ENCODE results near the gene FXN.

Gene FXN

DNA sequence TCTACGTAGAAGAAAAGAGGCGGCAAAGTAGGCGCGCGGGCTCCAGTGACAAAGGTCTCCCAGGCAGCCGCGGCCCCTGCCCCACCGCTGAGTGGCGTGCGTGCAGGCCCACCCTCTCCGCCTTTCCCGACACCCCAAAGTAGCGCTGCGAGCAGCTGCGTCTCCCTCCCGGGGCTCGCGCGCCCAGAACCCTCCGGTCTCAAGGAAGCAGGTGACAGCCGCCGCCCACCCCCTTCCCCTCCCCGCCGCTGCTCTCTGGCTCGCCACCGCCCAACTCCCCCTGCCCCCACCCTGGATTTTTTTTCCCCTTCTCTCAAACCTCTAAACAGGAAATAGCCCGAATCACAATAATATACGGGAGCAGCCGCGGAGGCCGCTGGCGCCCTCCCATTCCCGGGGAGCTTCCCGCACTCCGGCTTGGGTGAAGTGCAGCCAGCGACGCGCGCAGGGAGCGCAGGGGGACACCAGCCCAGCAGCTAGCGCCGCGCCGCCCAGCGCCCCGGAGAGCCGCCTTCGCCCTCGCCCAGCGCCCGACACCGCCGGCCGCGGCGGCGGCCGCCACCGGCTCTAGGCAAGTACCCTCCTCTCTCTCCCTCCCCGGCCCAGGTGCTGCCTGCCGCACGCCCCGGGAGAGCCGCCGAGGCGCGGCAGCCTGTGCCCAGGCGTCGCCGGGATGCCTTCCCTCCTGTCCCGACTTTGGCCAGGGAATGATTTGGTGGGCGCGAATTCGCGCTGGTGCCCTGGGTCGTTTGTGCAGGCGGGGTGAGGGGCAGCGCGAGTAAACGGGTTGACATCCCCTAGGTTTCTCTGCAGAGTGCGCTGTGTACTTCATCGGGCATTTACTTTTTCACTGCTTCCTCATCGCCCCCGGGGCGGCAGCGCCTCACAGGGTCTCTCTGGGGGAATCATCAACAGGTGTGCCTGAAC lies 85.9 kb downstream of the FXN start:
- Mint-ChIP-seq H3K4me3 (peak overlapping the region; percentile 91), H3K27me3 (peaks cover 4% of the 10 kb centered on the region), H3K4me1 (ENCODE audit: low read depth) (peaks cover 14% of the 10 kb centered on the region), H3K36me3 (no peaks in the 10 kb centered on the region), H3K9me3 (ENCODE audit: low read depth) (no peaks in the 10 kb centered on the region), H3K27ac (no peak overlapping the region)

DNA sequence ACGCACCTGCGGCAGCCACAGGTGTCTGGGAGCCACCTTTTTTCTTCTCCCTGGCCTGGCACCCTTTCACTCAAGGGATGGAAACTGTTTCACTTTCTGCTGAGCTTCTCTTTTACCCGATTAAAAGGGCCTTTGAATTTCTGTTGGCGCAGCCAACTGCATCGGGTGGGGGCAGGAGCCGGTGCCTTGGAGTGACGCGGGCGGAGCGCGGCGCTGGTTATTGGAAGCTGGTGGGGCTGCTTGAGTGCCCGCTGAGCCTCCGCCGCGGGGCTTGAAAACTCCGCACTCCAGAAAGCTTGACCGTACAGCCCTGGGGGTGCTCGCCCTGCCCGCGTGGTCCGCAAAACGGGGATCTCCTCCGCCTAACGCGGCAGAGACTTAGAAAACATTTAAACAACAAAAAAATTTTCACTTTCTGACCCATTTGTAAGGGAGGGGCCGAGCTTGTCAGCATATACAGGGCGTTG lies 86.6 kb downstream of the FXN start:
- Mint-ChIP-seq H3K36me3 (no peaks in the 10 kb centered on the region), H3K27me3 (peaks cover 4% of the 10 kb centered on the region), H3K4me3 (peak overlapping the region; percentile 91), H3K9me3 (ENCODE audit: low read depth) (no peaks in the 10 kb centered on the region), H3K27ac (no peak overlapping the region), H3K4me1 (ENCODE audit: low read depth) (peaks cover 14% of the 10 kb centered on the region)

- Mint-ChIP-seq H3K9me3 (ENCODE audit: low read depth) (no peaks in the 10 kb centered on the region), H3K4me1 (ENCODE audit: low read depth) (peaks cover 14% of the 10 kb centered on the region), H3K27me3 (peaks cover 4% of the 10 kb centered on the region), H3K4me3 (peak overlapping the region; percentile 91), H3K36me3 (no peaks in the 10 kb centered on the region), H3K27ac (no peak overlapping the region)
Measured at GRCh38 chr9:69122549-69123141, 87.1 kb downstream of the FXN start.

GRCh38 chr9:69130456-69131441 lies 95.2 kb downstream of the FXN start:
- Mint-ChIP-seq H3K27ac (no peak overlapping the region), H3K4me3 (no peak overlapping the region), H3K36me3 (peaks cover 2% of the 10 kb centered on the region), H3K4me1 (ENCODE audit: low read depth) (no peaks in the 10 kb centered on the region), H3K9me3 (ENCODE audit: low read depth) (no peaks in the 10 kb centered on the region), H3K27me3 (no peaks in the 10 kb centered on the region)

DNA sequence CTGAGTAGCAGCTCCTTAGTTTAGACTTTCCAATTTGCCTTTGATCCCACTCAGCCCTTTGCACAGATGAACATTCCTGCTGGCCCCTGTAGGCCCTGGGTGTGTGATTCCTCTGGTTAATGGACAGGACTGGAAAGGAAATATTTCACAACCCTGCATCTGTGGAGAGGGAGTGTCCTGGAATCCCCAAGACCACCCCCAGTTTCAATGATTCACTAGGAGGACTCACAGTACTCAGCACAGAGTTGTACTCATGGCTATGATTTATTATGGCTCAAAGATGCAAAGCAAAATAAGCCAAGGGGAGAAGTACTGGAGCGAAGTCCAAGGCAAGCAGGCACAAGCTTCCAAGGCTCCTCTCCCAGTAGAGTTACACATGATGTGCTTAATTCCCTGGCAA lies 96.1 kb downstream of the FXN start:
- Mint-ChIP-seq H3K36me3 (peaks cover 2% of the 10 kb centered on the region), H3K9me3 (ENCODE audit: low read depth) (no peaks in the 10 kb centered on the region), H3K27ac (no peak overlapping the region), H3K4me3 (no peak overlapping the region), H3K27me3 (no peaks in the 10 kb centered on the region), H3K4me1 (ENCODE audit: low read depth) (no peaks in the 10 kb centered on the region)

DNA sequence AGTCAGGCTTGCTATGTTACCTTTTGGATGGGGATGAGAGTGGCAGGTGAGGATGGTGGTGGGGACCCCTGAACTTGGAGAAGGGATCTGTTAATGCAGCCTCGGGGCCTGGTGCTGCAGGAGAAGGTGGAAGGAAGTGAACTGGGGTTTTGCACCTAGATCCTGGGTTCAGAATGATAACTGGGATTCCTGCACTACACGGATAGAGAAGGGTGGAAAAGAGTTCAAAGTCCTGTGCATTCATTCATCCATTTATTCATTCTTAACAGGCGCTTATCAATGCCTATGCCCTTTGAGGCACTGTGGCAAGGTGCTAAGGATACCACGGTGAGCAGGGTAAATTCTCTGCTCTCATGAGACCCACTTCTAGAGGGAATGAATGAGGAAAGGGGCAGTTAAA lies 96.8 kb downstream of the FXN start:
- H3K27me3 Mint-ChIP-seq, result no peaks in the 10 kb centered on the region
- H3K4me3 Mint-ChIP-seq, result no peak overlapping the region
- H3K9me3 Mint-ChIP-seq (ENCODE audit: low read depth), result no peaks in the 10 kb centered on the region
- H3K27ac Mint-ChIP-seq, result no peak overlapping the region
- H3K4me1 Mint-ChIP-seq (ENCODE audit: low read depth), result no peaks in the 10 kb centered on the region
- peaks cover 2% of the 10 kb centered on the region for H3K36me3 Mint-ChIP-seq

DNA sequence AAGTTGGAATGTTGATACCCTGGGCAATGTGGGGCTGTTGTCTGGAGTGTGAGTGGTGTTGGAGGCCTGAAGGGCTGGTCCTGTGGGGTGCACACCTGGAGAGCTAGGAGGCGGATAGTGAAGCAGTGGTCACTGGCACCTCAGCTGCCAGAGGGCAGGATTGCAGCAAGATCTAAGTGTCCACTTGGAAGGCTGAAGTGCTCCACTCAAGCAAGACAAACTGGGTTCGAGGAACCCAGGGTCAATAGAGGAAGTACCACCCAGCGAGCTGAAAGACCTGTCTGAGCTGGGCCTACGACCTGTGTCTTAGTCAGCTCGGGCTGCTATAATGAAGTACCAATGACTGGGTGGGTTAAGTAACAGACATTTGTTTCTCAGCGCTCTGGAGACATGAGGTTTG lies 98.9 kb downstream of the FXN start:
- H3K4me3 Mint-ChIP-seq, result no peak overlapping the region
- H3K9me3 Mint-ChIP-seq (ENCODE audit: low read depth), result no peaks in the 10 kb centered on the region
- no peaks in the 10 kb centered on the region for H3K4me1 Mint-ChIP-seq (ENCODE audit: low read depth)
- H3K27ac Mint-ChIP-seq, result no peak overlapping the region
- no peaks in the 10 kb centered on the region for H3K27me3 Mint-ChIP-seq
- H3K36me3 Mint-ChIP-seq, result peaks cover 8% of the 10 kb centered on the region

- Mint-ChIP-seq H3K27me3 (no peaks in the 10 kb centered on the region), H3K4me3 (no peak overlapping the region), H3K4me1 (ENCODE audit: low read depth) (no peaks in the 10 kb centered on the region), H3K9me3 (ENCODE audit: low read depth) (no peaks in the 10 kb centered on the region), H3K36me3 (peaks cover 6% of the 10 kb centered on the region), H3K27ac (no peak overlapping the region)
Measured at GRCh38 chr9:69136185-69136584, 100.6 kb downstream of the FXN start.

DNA sequence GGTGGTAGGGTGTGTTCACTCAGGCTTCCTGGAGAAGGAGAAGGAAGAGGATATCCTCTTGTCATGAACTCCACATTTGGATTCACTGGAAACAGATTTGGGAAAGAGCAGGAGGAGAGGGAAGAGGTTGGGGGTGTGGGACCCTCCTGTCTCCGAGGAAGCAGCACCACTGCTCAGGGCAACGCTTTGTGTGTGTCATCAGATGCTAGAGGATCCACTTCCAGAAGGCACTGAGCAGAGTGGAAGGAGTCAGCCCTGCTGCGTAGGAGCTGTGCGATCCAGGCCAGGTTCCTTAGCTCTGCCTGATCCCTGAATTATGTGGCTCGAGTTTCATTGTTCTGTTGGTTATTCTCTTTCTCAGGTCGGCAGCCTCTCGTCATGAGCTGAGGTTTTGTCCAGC lies 101.2 kb downstream of the FXN start:
- no peak overlapping the region for H3K4me3 Mint-ChIP-seq
- H3K27ac Mint-ChIP-seq, result no peak overlapping the region
- no peaks in the 10 kb centered on the region for H3K9me3 Mint-ChIP-seq (ENCODE audit: low read depth)
- peaks cover 6% of the 10 kb centered on the region for H3K36me3 Mint-ChIP-seq
- H3K27me3 Mint-ChIP-seq, result no peaks in the 10 kb centered on the region
- no peaks in the 10 kb centered on the region for H3K4me1 Mint-ChIP-seq (ENCODE audit: low read depth)

GRCh38 chr9:69137311-69137710 lies 101.8 kb downstream of the FXN start:
- H3K4me1 Mint-ChIP-seq (ENCODE audit: low read depth), result no peaks in the 10 kb centered on the region
- peaks cover 6% of the 10 kb centered on the region for H3K36me3 Mint-ChIP-seq
- no peak overlapping the region for H3K4me3 Mint-ChIP-seq
- H3K27me3 Mint-ChIP-seq, result no peaks in the 10 kb centered on the region
- no peaks in the 10 kb centered on the region for H3K9me3 Mint-ChIP-seq (ENCODE audit: low read depth)
- H3K27ac Mint-ChIP-seq, result no peak overlapping the region

GRCh38 chr9:69139596-69139995 lies 104.0 kb downstream of the FXN start:
- no peak overlapping the region for H3K4me3 Mint-ChIP-seq
- H3K4me1 Mint-ChIP-seq (ENCODE audit: low read depth), result no peaks in the 10 kb centered on the region
- no peaks in the 10 kb centered on the region for H3K9me3 Mint-ChIP-seq (ENCODE audit: low read depth)
- no peaks in the 10 kb centered on the region for H3K27me3 Mint-ChIP-seq
- no peak overlapping the region for H3K27ac Mint-ChIP-seq
- peaks cover 6% of the 10 kb centered on the region for H3K36me3 Mint-ChIP-seq

- Mint-ChIP-seq H3K27ac (no peak overlapping the region), H3K4me3 (no peak overlapping the region), H3K36me3 (peaks cover 6% of the 10 kb centered on the region), H3K4me1 (ENCODE audit: low read depth) (no peaks in the 10 kb centered on the region), H3K27me3 (no peaks in the 10 kb centered on the region), H3K9me3 (ENCODE audit: low read depth) (no peaks in the 10 kb centered on the region)
Measured at GRCh38 chr9:69140123-69140735, 104.7 kb downstream of the FXN start.

DNA sequence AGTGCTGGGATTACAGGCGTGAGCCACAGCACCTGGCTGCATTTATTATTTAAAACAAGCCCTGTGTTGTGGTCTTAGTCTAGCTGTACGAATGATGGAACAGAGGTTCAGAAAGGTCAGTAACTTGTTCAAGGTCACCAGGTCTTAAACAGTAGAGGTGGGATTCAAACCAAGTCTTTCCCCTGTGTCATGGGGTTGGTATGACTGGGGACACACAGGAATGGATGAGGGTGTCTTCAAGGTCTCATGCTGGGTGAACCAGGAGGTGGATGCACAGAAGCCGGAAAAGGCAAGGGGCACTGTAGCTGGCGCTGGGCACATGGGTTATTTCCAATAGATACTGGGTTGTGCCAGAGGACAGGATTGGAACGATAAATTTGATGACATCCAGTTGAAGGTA lies 106.3 kb downstream of the FXN start:
- Mint-ChIP-seq H3K9me3 (ENCODE audit: low read depth) (no peaks in the 10 kb centered on the region), H3K36me3 (peaks cover 8% of the 10 kb centered on the region), H3K27me3 (no peaks in the 10 kb centered on the region), H3K4me3 (no peak overlapping the region), H3K27ac (no peak overlapping the region), H3K4me1 (ENCODE audit: low read depth) (no peaks in the 10 kb centered on the region)

- Mint-ChIP-seq H3K4me3 (no peak overlapping the region), H3K27me3 (no peaks in the 10 kb centered on the region), H3K36me3 (peaks cover 2% of the 10 kb centered on the region), H3K4me1 (ENCODE audit: low read depth) (no peaks in the 10 kb centered on the region), H3K27ac (no peak overlapping the region), H3K9me3 (ENCODE audit: low read depth) (no peaks in the 10 kb centered on the region)
Measured at GRCh38 chr9:69143291-69143690, 107.7 kb downstream of the FXN start.

Data from activated naive CD8-positive, alpha-beta T cell (primary cell).